ENCODE measurements around the gene KLHL8.

The KLHL8 gene

GRCh38 chr4:87243426-87244053 is 23.1 kb upstream of the KLHL8 start:
- no peak for DNase-seq (ENCODE audit: low read depth, low spot score)
- ChIA-PET POLR2A (no interaction called here), CTCF (interaction anchor here (0.6 kb wide), 1 partner anchor 8 kb away, joined by 3 read pairs; no protein-coding TSS in a partner anchor)
- no peak overlapping the region for H3K4me3 ChIP-seq (ENCODE audit: low read depth, low read length)
- no peak for TF ChIP-seq CTCF (IDR thresholded peaks at IDR 0.05; ENCODE audit: insufficient read depth, low read length, missing control alignments)

DNA sequence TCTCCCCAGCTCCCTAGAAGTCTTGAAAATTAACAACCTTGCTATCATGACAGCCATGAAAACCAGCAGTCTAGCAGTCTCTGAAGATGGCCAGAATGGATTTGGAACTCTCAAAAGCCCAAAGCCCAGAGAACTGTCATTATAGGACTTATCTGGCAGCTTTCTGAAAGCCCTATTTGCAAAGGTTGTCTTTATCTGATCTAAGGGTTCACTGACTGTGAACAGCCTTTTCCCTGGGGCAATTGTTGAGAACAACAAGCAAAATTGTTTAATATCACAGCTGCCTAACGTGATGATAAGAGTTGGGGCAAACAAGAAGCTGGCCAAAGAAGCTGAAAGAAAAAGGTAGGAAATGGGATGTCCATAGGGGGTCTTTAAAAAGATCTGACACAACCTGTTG is 20.9 kb upstream of the KLHL8 start:
- POLR2A ChIA-PET, result no interaction called here
- H3K4me3 ChIP-seq (ENCODE audit: low read depth, low read length), result no peak overlapping the region
- no peak for DNase-seq (ENCODE audit: low read depth, low spot score)
- TF ChIP-seq CTCF (IDR thresholded peaks at IDR 0.05; ENCODE audit: insufficient read depth, low read length, missing control alignments), result no peak
- CTCF ChIA-PET, result interaction anchor here (1.2 to 9.2 kb wide), 3 partner anchors 19 to 319 kb away, joined by 3 to 124 read pairs (median 106); partner anchors contain the start of gene KLHL8

GRCh38 chr4:87240341-87240740 is 19.9 kb upstream of the KLHL8 start:
- DNase-seq (ENCODE audit: low read depth, low spot score), result no peak
- no peak for TF ChIP-seq CTCF (IDR thresholded peaks at IDR 0.05; ENCODE audit: insufficient read depth, low read length, missing control alignments)
- CTCF ChIA-PET, result interaction anchor here (0.7 to 9.2 kb wide), 6 partner anchors 10 to 320 kb away, joined by 3 to 124 read pairs (median 4); partner anchors contain the start of gene KLHL8
- POLR2A ChIA-PET, result no interaction called here
- H3K4me3 ChIP-seq (ENCODE audit: low read depth, low read length), result no peak overlapping the region

GRCh38 chr4:87239821-87240220 is 19.4 kb upstream of the KLHL8 start:
- no peak for DNase-seq (ENCODE audit: low read depth, low spot score)
- CTCF ChIA-PET, result interaction anchor here (0.8 to 9.2 kb wide), 5 partner anchors 9 to 320 kb away, joined by 3 to 124 read pairs (median 3); partner anchors contain the start of gene KLHL8
- POLR2A ChIA-PET, result no interaction called here
- no peak overlapping the region for H3K4me3 ChIP-seq (ENCODE audit: low read depth, low read length)
- TF ChIP-seq CTCF (IDR thresholded peaks at IDR 0.05; ENCODE audit: insufficient read depth, low read length, missing control alignments), result no peak

DNA sequence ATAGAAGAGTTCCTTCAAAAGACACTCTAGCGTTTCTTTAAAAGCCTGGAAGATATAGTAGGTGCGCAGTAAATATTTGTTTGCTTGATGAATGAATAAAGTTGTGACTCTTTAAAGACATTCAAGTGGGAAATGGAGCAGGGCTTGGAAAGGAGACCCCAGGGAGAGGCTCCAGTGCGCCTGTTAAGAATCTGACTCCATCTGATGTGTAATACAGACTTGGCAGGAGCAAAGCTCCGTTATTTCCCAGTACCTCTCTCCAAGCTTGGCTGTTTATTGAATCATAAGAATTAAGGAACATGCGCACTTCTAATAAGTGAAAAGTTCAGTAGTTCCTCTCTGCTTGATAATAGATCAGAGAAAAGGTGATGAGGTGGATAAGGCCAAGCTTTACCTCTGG is 18.8 kb upstream of the KLHL8 start:
- no peak for TF ChIP-seq CTCF (IDR thresholded peaks at IDR 0.05; ENCODE audit: insufficient read depth, low read length, missing control alignments)
- CTCF ChIA-PET, result interaction anchor here (9.0 to 9.2 kb wide), 2 partner anchors 17 to 88 kb away, joined by 106 to 124 read pairs; partner anchors contain the start of gene KLHL8
- POLR2A ChIA-PET, result no interaction called here

DNA sequence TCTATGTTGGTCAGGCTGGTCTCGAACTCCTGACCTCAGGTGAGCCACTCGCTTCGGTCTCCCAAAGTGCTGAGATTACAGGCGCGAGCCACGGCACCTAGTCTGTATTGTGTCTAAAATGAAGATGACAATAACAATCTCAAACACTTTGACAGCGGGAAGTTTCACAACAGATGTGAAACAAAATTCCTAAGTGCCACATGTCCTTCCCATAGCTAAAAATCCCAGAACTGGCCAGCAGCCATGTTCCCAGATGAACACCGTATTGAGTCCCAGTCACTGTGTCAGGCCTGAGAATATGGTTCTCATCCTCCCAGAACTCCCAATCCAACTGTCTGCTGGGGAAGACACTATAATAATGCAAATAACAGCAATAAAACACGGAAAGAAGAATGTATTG is 16.4 kb upstream of the KLHL8 start:
- ChIA-PET CTCF (interaction anchor here (0.7 to 9.2 kb wide), 9 partner anchors 9 to 231 kb away, joined by 3 to 124 read pairs (median 5); partner anchors contain the start of gene KLHL8), POLR2A (no interaction called here)
- H3K4me3 ChIP-seq (ENCODE audit: low read depth, low read length), result no peak overlapping the region
- DNase-seq (ENCODE audit: low read depth, low spot score), result no peak
- TF ChIP-seq CTCF (IDR thresholded peaks at IDR 0.05; ENCODE audit: insufficient read depth, low read length, missing control alignments), result no peak

More for the DNA sequence above, 18.8 kb upstream of the KLHL8 start:
- H3K4me3 ChIP-seq (ENCODE audit: low read depth, low read length), result no peak overlapping the region
- DNase-seq (ENCODE audit: low read depth, low spot score), result no peak
